IMR-90 (cell line): ENCODE results near the gene AKAP13.

Experiments
- BHLHE40 ChIP-seq: fragments of 150-350 bp; IDR thresholded peaks from 2 replicates; pipeline ENCODE4 v1.6.1; 2016; ENCODE audit warnings: mild to moderate bottlenecking, low read depth, low read length
- CEBPB ChIP-seq: IDR thresholded peaks from 2 replicates; pipeline ENCODE4 v1.6.1; 2012; ENCODE audit warnings: low read depth, low read length, improper control_type of control experiment
- CHD1 ChIP-seq: IDR thresholded peaks from 2 replicates; pipeline ENCODE4 v1.6.1; 2012; ENCODE audit warnings: low read depth, low read length, improper control_type of control experiment
- FOS ChIP-seq: fragments of 150-350 bp; IDR thresholded peaks from 2 replicates; pipeline ENCODE4 v1.6.1; 2016; ENCODE audit warnings: low read depth, low read length
- MAZ ChIP-seq: IDR thresholded peaks from 2 replicates; pipeline ENCODE4 v1.6.1; 2012; ENCODE audit warnings: low read depth, mild to moderate bottlenecking, low read length, improper control_type of control experiment, moderate library complexity, borderline replicate concordance
- MXI1 ChIP-seq: IDR thresholded peaks from 2 replicates; pipeline ENCODE4 v1.6.1; 2012; ENCODE audit warnings: low read depth, mild to moderate bottlenecking, low read length, moderate library complexity, borderline replicate concordance
- POLR2A ChIP-seq: IDR thresholded peaks from 2 replicates; pipeline ENCODE4 v1.6.1; 2012; ENCODE audit warnings: mild to moderate bottlenecking, low read depth, low read length
- RCOR1 ChIP-seq: IDR thresholded peaks from 2 replicates; pipeline ENCODE4 v1.6.1; 2012; ENCODE audit warnings: mild to moderate bottlenecking, low read length, improper control_type of control experiment; ENCODE audit not compliant: insufficient replicate concordance
- SMC3 ChIP-seq: fragments of 150-350 bp; IDR thresholded peaks from 2 replicates; pipeline ENCODE4 v1.6.1; 2016; ENCODE audit warnings: low read depth, mild to moderate bottlenecking, antibody characterized with exemption, low read length, moderate library complexity
- TF ChIP-seq, protein P1 (sequence below): fragments of 150-350 bp; IDR thresholded peaks from 2 replicates; pipeline ENCODE4 v1.6.1; 2017; ENCODE audit warnings: mild to moderate bottlenecking, antibody characterized with exemption, low read length, low read depth
- TF ChIP-seq, protein P2 (sequence below): conservative IDR thresholded peaks from 2 replicates; pipeline ENCODE4 v1.5.1; 2012; ENCODE audit warnings: mild to moderate bottlenecking, low read depth, low read length, improper control_type of control experiment
- TF ChIP-seq, protein P3 (sequence below): fragments of 150-350 bp; IDR thresholded peaks from 2 replicates; pipeline ENCODE4 v1.6.1; 2016; ENCODE audit warnings: low read depth, mild to moderate bottlenecking, low read length, moderate library complexity, borderline replicate concordance

DNA sequence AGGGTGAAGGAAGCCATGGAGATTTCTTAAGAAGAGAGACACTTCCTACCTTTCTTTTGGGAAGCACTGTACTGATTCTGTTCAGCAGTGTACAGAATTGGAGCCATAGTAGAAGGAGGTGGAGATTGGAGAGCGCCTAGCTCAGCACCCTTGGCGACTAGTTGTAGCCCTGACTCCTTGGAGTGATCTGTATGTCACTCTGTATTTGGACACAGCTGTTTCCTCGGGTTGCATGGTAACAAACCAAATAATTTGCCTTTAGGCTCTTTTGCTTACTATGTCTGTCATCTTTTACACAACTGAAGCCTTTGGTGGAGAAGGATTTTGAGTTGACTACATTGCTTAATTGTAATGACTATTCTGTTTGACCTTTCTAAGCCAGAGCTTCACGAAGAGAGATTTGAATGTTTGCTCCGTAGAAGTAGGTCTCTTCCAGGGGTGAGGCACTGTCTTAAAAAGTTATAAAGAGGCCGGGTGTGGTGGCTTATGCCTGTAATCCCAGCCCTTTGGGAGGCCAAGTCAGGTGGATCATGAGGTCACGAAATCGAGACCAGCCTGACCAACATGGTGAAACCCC lies 77.1 kb downstream of the AKAP13 start:
- TF ChIP-seq, protein P1, sequence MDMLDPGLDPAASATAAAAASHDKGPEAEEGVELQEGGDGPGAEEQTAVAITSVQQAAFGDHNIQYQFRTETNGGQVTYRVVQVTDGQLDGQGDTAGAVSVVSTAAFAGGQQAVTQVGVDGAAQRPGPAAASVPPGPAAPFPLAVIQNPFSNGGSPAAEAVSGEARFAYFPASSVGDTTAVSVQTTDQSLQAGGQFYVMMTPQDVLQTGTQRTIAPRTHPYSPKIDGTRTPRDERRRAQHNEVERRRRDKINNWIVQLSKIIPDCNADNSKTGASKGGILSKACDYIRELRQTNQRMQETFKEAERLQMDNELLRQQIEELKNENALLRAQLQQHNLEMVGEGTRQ: no peak
- TF ChIP-seq BHLHE40 (no peak), CEBPB (no peak), MXI1 (no peak), FOS (no peak), RCOR1 (no peak), SMC3 (no peak), POLR2A (no peak), MAZ (no peak), CHD1 (no peak)
- TF ChIP-seq, protein P2, sequence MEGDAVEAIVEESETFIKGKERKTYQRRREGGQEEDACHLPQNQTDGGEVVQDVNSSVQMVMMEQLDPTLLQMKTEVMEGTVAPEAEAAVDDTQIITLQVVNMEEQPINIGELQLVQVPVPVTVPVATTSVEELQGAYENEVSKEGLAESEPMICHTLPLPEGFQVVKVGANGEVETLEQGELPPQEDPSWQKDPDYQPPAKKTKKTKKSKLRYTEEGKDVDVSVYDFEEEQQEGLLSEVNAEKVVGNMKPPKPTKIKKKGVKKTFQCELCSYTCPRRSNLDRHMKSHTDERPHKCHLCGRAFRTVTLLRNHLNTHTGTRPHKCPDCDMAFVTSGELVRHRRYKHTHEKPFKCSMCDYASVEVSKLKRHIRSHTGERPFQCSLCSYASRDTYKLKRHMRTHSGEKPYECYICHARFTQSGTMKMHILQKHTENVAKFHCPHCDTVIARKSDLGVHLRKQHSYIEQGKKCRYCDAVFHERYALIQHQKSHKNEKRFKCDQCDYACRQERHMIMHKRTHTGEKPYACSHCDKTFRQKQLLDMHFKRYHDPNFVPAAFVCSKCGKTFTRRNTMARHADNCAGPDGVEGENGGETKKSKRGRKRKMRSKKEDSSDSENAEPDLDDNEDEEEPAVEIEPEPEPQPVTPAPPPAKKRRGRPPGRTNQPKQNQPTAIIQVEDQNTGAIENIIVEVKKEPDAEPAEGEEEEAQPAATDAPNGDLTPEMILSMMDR: no peak
- TF ChIP-seq, protein P3, sequence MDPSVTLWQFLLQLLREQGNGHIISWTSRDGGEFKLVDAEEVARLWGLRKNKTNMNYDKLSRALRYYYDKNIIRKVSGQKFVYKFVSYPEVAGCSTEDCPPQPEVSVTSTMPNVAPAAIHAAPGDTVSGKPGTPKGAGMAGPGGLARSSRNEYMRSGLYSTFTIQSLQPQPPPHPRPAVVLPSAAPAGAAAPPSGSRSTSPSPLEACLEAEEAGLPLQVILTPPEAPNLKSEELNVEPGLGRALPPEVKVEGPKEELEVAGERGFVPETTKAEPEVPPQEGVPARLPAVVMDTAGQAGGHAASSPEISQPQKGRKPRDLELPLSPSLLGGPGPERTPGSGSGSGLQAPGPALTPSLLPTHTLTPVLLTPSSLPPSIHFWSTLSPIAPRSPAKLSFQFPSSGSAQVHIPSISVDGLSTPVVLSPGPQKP: no peak
